Epidermal melanocyte (primary cell): ENCODE measurements around the gene GPR183.

Experiments used
- DNase-seq: peaks from one replicate; pipeline ENCODE4 v3.0.0; 2011; ENCODE audit warnings: low spot score; ENCODE audit not compliant: insufficient read length

Gene GPR183

GRCh38 chr13:99339736-99340397 is 32.7 kb upstream of the GPR183 start:
- DNase-seq = no peak

GRCh38 chr13:99339230-99339721 is 32.1 kb upstream of the GPR183 start:
- DNase-seq = no peak

- no peak for DNase-seq
These were observed 28.4 kb upstream of the GPR183 start for GRCh38 chr13:99335603-99336002.

- no peak for DNase-seq
These were observed 27.9 kb upstream of the GPR183 start for GRCh38 chr13:99335087-99335486.

GRCh38 chr13:99334221-99334620 is 27.0 kb upstream of the GPR183 start:
- no peak for DNase-seq

- DNase-seq = no peak
These were observed 25.3 kb upstream of the GPR183 start for GRCh38 chr13:99332456-99332855.

- DNase-seq = no peak
These were observed 24.7 kb upstream of the GPR183 start for GRCh38 chr13:99331881-99332293.

- no peak for DNase-seq
These were observed 23.7 kb upstream of the GPR183 start for GRCh38 chr13:99330942-99331341.

GRCh38 chr13:99329477-99329876 is 22.3 kb upstream of the GPR183 start:
- DNase-seq = no peak

GRCh38 chr13:99327761-99328160 is 20.6 kb upstream of the GPR183 start:
- no peak for DNase-seq

GRCh38 chr13:99327126-99327525 is 19.9 kb upstream of the GPR183 start:
- DNase-seq = no peak

GRCh38 chr13:99326012-99326411 is 18.8 kb upstream of the GPR183 start:
- no peak for DNase-seq

- no peak for DNase-seq
These were observed 16.3 kb upstream of the GPR183 start for GRCh38 chr13:99323488-99323887.

- no peak for DNase-seq
These were observed 15.3 kb upstream of the GPR183 start for GRCh38 chr13:99322297-99323103.

- DNase-seq = no peak
These were observed 14.5 kb upstream of the GPR183 start for GRCh38 chr13:99321709-99322108.

- peak; percentile 31 for DNase-seq
These were observed 13.7 kb upstream of the GPR183 start for GRCh38 chr13:99320693-99321481.

GRCh38 chr13:99316657-99317256 is 9.6 kb upstream of the GPR183 start:
- DNase-seq = no peak

GRCh38 chr13:99316224-99316623 is 9.0 kb upstream of the GPR183 start:
- no peak for DNase-seq

- DNase-seq = no peak
These were observed 8.0 kb upstream of the GPR183 start for GRCh38 chr13:99315186-99315585.

- DNase-seq = no peak
These were observed 7.5 kb upstream of the GPR183 start for GRCh38 chr13:99314640-99315176.

GRCh38 chr13:99313941-99314340 is 6.7 kb upstream of the GPR183 start:
- no peak for DNase-seq
